Measurements from ENCODE around the gene ATP6V1F. TPM values are rescaled to one million over a fixed set of nuclear protein-coding genes. Genes with fewer than 3 reads are reported as not detected.
A peak's percentile ranks its signal among the peaks of the same experiment; 100 is the strongest.

ATP6V1F gene
- total RNA-seq, 4 donors from 2014 or later: 49.6 to 109 (median 86.6) TPM

DNA sequence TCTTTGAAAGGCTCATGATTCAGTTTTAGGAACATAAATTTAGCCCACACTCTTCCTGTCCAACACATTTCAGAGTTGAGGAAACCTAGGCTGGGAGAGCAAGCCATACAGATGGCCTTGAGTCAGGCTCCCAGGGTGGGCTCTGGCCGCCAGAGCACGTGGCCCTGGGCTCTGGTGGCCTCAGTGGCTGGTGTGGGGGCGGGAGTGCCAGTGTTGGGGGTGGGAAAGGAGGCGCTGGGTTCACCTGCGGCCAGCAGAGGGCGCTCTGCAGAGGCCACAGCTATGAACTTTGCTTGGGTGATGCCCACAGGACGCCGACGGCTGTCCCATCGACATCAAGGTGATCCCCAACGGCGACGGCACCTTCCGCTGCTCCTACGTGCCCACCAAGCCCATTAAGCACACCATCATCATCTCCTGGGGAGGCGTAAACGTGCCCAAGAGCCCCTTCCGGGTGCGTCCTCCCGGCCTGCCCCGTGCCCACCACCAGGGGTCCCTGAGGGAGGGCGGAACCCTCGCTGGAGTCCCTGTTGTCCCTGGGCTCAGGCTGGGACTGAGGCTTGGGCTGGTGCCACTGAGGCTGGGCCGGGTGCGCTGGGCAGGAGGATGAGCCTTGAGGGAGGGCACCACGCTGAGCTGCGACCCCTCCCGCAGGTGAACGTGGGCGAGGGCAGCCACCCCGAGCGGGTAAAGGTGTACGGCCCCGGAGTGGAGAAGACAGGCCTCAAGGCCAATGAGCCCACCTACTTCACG is 20.6 kb upstream of the ATP6V1F start:
- no peaks in the 10 kb centered on the region for H3K36me3 ChIP-seq
- intact Hi-C loops (cut with DNase I): no loop called here

GRCh38 chr7:128842674-128843641 is 19.7 kb upstream of the ATP6V1F start:
- TF ChIP-seq CTCF (IDR thresholded peaks at IDR 0.05) (no peak), POLR2A (IDR thresholded peaks at IDR 0.05) (no peak)
- H3K27me3 ChIP-seq: no peaks in the 10 kb centered on the region
- no peak for DNase-seq
- H3K36me3 ChIP-seq: no peaks in the 10 kb centered on the region
- intact Hi-C loops (cut with DNase I): no loop called here
- no peak overlapping the region for H3K4me3 ChIP-seq (replicated peaks in 1 of 3)
- H3K4me1 ChIP-seq: no peaks in the 10 kb centered on the region
- no peaks in the 10 kb centered on the region for H3K9me3 ChIP-seq
- 95 to 96% methylated on average over 29 to 38 of the region's 38 CpGs for WGBS, 2 donors
- no peak overlapping the region for H3K27ac ChIP-seq

More for the DNA sequence above, 20.6 kb upstream of the ATP6V1F start:
- Histone ChIP-seq H3K27me3 (no peaks in the 10 kb centered on the region), H3K9me3 (no peaks in the 10 kb centered on the region), H3K4me1 (no peaks in the 10 kb centered on the region), H3K27ac (no peak overlapping the region), H3K4me3 (replicated peaks in 1 of 3) (no peak overlapping the region)
- DNase-seq: peak; percentile 26 to 32
- 43 to 87% methylated on average over 13 to 16 of the region's 35 CpGs for WGBS, 2 donors
- no peak for TF ChIP-seq POLR2A (IDR thresholded peaks at IDR 0.05)
- TF ChIP-seq CTCF (IDR thresholded peaks at IDR 0.05): peak; percentile 25 to 71 (median 39)

DNA sequence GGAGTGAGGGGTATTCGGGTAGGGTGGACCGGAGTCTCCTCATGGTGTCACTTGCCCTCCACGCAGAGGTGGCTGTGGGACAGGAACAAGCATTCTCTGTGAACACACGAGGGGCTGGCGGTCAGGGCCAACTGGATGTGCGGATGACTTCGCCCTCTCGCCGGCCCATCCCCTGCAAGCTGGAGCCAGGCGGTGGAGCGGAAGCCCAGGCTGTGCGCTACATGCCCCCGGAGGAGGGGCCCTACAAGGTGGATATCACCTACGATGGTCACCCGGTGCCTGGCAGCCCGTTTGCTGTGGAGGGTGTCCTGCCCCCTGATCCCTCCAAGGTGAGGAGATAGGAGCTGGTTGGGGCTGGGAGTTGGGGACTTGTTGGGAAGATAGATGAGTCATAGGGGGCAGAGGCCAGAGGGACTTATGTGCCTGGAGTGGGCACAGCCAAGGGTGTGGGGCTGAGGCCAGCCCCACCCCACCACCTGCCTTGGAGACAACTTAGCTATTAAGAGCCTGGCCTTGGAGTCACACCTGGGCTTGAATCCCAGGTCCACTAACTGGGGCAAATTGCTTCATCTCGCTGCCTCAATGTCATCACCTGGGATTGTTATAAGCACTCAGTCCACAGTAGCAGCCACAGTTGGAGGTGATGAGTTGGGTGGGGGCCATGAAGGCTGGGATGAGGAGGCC is 18.6 kb upstream of the ATP6V1F start:
- H3K27me3 ChIP-seq: no peaks in the 10 kb centered on the region
- intact Hi-C loops (cut with DNase I): no loop called here
- H3K9me3 ChIP-seq: no peaks in the 10 kb centered on the region
- H3K4me3 ChIP-seq (replicated peaks in 1 of 3): no peak overlapping the region
- no peak overlapping the region for H3K27ac ChIP-seq
- DNase-seq: no peak
- 89 to 97% methylated on average over 7 to 11 of the region's 17 CpGs for WGBS, 2 donors
- no peaks in the 10 kb centered on the region for H3K36me3 ChIP-seq
- no peaks in the 10 kb centered on the region for H3K4me1 ChIP-seq
- TF ChIP-seq POLR2A (IDR thresholded peaks at IDR 0.05) (no peak), CTCF (IDR thresholded peaks at IDR 0.05) (no peak)

DNA sequence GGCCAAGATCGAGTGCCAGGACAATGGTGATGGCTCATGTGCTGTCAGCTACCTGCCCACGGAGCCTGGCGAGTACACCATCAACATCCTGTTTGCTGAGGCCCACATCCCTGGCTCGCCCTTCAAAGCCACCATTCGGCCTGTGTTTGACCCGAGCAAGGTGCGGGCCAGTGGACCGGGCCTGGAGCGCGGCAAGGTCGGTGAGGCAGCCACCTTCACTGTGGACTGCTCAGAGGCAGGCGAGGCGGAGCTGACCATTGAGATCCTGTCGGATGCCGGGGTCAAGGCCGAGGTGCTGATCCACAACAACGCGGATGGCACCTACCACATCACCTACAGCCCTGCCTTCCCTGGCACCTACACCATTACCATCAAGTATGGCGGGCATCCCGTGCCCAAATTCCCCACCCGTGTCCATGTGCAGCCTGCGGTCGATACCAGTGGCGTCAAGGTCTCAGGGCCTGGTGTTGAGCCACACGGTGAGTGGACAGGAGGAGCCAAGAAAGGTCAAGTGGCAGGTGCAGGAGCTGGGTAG is 17.8 kb upstream of the ATP6V1F start:
- no peak for TF ChIP-seq CTCF (IDR thresholded peaks at IDR 0.05)
- TF ChIP-seq POLR2A (IDR thresholded peaks at IDR 0.05): no peak
- intact Hi-C loops (cut with DNase I): no loop called here
- H3K36me3 ChIP-seq: no peaks in the 10 kb centered on the region
- H3K27ac ChIP-seq: no peak overlapping the region
- WGBS, 2 donors: 91 to 92% methylated on average over 19 to 25 of the region's 25 CpGs
- H3K4me3 ChIP-seq (replicated peaks in 1 of 3): no peak overlapping the region
- no peak for DNase-seq
- no peaks in the 10 kb centered on the region for H3K4me1 ChIP-seq
- H3K9me3 ChIP-seq: no peaks in the 10 kb centered on the region
- no peaks in the 10 kb centered on the region for H3K27me3 ChIP-seq

Data from thyroid gland (tissue), 4 donors.